HG03342 (cell line): Measurements from ENCODE around the gene PRKX.
"Not testable (repeated sequence)": the region's sequence is repeated elsewhere in the genome, so short reads cannot be mapped to it uniquely, and the experiment has no call there.

Source experiments
- ATAC-seq: cut with Tn5 transposase; IDR thresholded peaks from one replicate; pipeline ENCODE4 v1.9.1; 2021; ENCODE audit warnings: mild to moderate bottlenecking, moderate library complexity; ENCODE audit not compliant: unreplicated experiment

PRKX gene

DNA sequence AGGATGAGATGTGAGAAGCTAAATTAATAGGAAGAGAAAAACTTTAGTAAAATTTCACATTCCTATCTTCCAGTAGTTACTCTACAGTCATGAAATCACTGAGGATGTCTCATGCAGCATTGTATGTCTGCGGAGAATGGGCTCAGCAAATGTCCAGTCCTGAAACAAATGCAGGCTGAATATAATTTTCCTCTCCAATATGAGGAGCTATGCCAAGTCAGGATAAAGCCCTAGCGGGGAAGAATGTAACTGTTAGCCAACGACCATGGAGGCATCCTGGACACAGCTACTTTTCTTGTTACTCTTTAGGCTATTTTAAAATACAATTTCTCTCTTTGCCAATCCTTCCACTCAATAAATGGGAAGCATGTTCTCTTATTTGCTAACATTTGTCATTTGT, 127.7 kb downstream of the PRKX start:
- ATAC-seq, result no peak

DNA sequence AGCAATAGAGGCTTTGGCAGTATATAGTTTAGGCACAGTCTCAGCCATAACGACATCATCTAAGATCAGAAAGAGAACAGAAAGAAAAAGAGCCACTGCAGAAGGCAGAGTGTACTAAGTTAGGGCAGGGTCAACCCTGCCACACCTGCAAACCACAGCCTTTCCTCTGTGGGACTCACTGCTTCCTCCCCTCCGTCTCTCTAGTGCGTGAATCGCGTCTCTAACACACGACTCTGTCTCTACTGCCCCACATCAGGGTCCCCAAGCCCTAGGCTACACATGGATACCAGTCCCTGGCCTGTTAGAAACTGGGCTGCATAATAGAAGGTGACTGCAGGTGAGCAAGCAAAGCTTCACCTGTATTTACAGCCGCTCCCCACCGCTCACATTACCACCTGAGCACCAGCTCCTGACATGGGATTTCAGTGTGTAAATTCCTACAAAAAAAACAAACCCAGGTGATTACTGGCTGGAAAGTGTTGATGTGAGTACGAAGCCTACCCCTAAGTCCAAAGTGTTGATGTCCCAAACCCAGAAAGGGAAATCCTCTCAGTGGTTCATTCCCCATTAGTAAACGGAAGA, 128.9 kb downstream of the PRKX start:
- no peak for ATAC-seq

DNA sequence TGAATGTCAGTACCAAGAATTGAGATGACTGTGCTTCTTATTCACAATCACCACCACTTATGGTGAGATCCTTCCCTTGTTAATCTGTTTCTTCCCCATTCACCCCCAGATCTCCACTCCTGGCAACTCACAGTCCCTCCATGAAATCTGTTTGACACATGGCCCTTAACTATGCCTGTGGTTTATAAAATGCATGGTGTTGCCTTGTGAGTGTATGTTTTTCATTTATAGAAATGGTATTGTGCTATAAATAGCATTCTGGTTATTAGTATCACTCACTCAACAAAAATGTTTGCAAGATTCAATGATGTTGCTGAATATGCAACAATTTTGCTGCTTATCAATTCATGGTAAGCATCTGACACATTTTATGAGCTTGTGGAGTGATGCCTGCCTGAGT, 131.0 kb downstream of the PRKX start:
- no peak for ATAC-seq

DNA sequence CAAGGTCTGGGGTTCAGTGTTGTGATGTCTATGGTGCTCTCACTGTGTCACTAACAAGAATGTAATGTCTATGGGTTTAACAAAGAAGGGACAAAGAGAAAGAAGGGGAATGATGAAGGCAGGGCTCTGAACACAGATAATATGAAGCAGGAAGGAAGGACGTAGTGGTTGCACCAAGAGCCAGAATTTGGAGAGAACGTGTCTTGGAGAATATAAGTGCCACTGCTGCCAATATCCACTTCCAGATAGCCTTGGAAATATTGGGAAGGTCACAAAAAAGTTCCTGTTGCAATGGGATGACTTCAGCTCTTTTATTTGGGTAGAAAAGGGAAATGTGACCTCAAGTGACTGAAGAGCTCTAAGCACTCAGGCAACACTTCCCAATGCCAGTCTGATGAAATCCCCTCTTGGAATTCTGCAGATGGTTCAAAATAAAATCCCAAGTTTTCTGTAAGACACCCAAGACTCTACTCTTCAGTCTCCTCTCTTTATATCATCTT, 131.8 kb downstream of the PRKX start:
- no peak for ATAC-seq

DNA sequence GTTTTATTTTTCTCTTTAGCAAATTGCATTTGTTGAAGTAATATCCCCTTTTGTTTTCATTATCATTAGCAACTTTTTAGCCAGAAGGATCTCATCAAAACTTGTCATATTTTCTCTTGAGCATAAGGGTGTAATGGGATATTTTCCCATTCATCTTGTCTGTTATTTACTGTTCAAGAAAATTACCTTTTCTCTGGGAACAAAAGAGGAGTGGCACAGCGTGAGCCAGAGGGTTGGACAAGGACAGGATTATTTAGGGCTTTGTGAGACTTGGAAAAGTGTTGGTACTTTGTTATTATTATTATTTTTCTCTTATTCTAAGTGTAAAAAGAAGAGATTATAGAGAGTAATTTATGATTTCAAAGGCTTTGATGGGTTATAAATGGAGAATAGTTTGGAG, 135.9 kb downstream of the PRKX start:
- ATAC-seq, result no peak

DNA sequence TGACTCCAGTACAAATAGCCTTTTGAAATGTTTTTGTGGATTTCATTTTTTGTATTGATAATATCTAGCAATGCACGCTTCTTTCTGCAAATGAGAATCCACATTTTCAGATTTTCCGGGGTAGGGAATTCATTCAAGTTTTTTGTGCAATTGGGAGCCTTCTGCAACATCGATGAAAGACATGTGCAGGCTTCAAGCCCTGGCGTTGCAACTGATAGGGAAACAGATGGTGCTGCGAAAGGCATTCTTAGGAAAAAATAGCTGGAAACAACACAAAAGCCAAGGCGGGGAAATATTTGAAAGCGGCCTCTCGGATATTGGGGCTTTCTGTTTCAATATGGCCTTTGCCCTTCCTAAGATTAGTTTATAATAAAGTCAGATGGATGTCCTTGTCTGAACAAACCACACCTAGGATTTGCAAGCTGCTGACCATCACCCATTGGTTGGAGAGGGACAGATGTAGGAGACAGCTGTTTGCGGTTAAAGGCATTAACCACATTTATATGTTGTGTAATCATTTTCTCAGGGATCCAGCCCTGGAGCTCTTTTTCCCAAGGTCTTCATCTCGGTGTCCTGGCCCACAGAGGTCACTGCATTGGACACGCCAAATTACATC, 136.5 kb downstream of the PRKX start:
- ATAC-seq, result no peak

DNA sequence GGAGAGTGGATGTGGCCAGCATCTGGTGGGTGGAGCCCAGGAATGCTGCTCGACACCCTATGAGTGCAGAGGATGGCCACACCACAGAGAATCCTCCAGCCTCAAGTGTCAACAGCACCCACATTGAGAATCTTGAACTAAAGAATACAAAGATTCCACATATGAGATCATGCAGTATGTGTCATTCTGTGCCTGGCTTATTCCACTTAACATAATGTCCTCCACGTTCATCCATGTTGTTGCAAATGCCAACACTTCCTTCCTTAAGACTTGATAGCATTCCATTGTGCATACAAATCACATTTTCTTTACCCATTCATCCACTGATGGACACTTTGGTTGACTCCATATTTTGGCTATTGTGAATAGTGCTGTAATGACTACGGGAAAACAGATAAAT, 145.8 kb downstream of the PRKX start:
- ATAC-seq, result no peak

DNA sequence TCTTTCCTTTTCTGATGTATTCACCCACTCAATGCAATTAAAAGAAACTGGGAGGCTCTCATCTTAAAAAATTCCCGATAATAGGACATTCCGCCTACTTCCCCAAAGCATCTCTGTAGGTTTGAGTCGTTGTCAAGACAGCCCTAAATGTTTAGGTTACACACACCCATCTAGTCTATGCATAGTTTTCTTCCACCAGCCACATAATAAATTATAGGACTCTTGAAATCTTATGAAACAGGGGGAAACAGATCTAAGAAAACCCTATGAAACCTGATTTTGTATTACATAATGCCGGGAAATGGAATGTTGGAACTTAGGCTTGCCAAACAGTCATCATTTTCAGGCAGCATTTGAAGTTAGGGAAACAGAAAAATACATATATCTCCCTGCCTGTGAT, 150.0 kb downstream of the PRKX start:
- no peak for ATAC-seq

DNA sequence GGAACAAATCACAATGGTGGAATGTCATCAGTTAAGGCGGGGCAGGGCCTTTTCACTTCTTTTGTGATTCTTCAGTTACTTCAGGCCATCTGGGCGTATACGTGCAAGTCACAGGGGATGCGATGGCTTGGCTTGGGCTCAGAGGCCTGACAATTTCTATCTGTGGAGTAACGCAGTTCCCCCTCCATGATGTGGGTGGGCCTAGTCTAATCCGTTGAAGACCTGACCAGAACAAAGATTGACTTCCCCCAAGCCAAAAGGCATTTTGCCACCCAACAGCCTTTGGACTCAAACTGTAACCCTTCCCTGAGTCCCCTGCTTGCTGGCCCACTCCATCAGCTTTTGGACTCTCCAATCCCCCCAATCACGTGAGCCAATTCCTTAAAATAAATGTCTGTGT, 153.4 kb downstream of the PRKX start:
- not testable (repeated sequence) for ATAC-seq
